Mucosa of rectum (tissue), 2 donors: ENCODE data around the gene SEMA3F.

Experiments
- H3K27ac ChIP-seq, 2 donors: one replicate each; pipeline ENCODE4 v1.7.0; 2013; ENCODE audit warnings: inconsistent platforms in 2 of 2, low read depth in 2 of 2, low read length in 2 of 2
- H3K27me3 ChIP-seq, 2 donors: one replicate each; pipeline ENCODE4 v1.7.0; 2013; ENCODE audit warnings: low read length in 2 of 2; ENCODE audit not compliant: control insufficient read depth in 2 of 2, insufficient read depth in 2 of 2
- H3K36me3 ChIP-seq, 2 donors: one replicate each; pipeline ENCODE4 v1.7.0; 2013; ENCODE audit warnings: low read length in 2 of 2; ENCODE audit not compliant: control insufficient read depth in 2 of 2, insufficient read depth in 2 of 2
- H3K4me1 ChIP-seq, 2 donors: one replicate each; pipeline ENCODE4 v1.7.0; 2013; ENCODE audit warnings: low read length in 2 of 2, mild to moderate bottlenecking in 1 of 2; ENCODE audit not compliant: control insufficient read depth in 2 of 2, insufficient read depth in 2 of 2
- H3K4me3 ChIP-seq, 2 donors: one replicate each; pipeline ENCODE4 v1.7.0; 2013; ENCODE audit warnings: low read length in 2 of 2
- H3K9ac ChIP-seq, 2 donors: one replicate each; pipeline ENCODE4 v1.7.0; 2013; ENCODE audit warnings: low read length in 2 of 2, low read depth in 1 of 2, mild to moderate bottlenecking in 1 of 2
- H3K9me3 ChIP-seq, 2 donors: one replicate each; pipeline ENCODE4 v1.7.0; 2013; ENCODE audit warnings: low read length in 2 of 2; ENCODE audit not compliant: control insufficient read depth in 2 of 2
- donor health status: healthy.
- donor health status: Normal muscosa, but diverticular disease.

SEMA3F gene

DNA sequence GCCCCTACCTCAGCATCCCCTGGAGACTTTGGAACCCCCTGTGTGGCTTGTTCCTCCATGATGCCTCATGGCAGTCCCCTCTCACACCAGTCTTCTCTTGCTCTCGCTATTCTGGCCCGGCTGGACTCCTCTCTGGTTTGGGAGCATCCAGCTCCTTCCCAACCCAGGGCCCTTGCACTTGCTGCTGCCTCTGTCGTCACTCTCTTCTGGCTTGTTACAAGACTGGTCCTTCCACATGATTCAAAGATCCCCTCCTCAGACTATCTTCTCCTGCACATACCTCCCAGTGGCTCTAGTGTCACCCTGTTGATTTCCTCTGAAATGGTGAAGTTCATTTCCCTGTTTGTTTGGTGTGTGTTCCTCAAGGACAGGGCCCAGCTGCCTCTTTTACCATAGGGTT lies 74.4 kb downstream of the SEMA3F start:
- no peak overlapping the region for H3K27ac ChIP-seq
- H3K36me3 ChIP-seq = no peaks in the 10 kb centered on the region

GRCh38 chr3:50230104-50230793 lies 75.1 kb downstream of the SEMA3F start:
- Histone ChIP-seq H3K4me3 (no peak overlapping the region), H3K36me3 (no peaks in the 10 kb centered on the region), H3K4me1 (peaks cover 27 to 28% of the 10 kb centered on the region in 2 donors), H3K27ac (peak overlapping the region in 1 of 2 donors; percentile 45), H3K27me3 (no peaks in the 10 kb centered on the region), H3K9me3 (no peaks in the 10 kb centered on the region), H3K9ac (no peak overlapping the region)

More for the DNA sequence above, 74.4 kb downstream of the SEMA3F start:
- Histone ChIP-seq H3K9me3 (no peaks in the 10 kb centered on the region), H3K9ac (no peak overlapping the region), H3K4me3 (no peak overlapping the region), H3K27me3 (peaks cover 0 to 3% of the 10 kb centered on the region in 2 donors), H3K4me1 (peaks cover 21 to 22% of the 10 kb centered on the region in 2 donors)

- Histone ChIP-seq H3K9ac (no peak overlapping the region), H3K9me3 (no peaks in the 10 kb centered on the region), H3K27me3 (no peaks in the 10 kb centered on the region), H3K36me3 (no peaks in the 10 kb centered on the region), H3K4me3 (no peak overlapping the region), H3K4me1 (peaks cover 27 to 29% of the 10 kb centered on the region in 2 donors), H3K27ac (peak overlapping the region in 1 of 2 donors; percentile 45)
Measured at GRCh38 chr3:50230794-50231125, 75.6 kb downstream of the SEMA3F start.

GRCh38 chr3:50231581-50231980 lies 76.5 kb downstream of the SEMA3F start:
- Histone ChIP-seq H3K9ac (no peak overlapping the region), H3K27ac (no peak overlapping the region), H3K4me1 (peaks cover 21 to 26% of the 10 kb centered on the region in 2 donors)

GRCh38 chr3:50232303-50232702 lies 77.2 kb downstream of the SEMA3F start:
- H3K27ac ChIP-seq = no peak overlapping the region
- H3K4me3 ChIP-seq = no peak overlapping the region
- H3K9ac ChIP-seq = no peak overlapping the region
- no peaks in the 10 kb centered on the region for H3K27me3 ChIP-seq
- no peaks in the 10 kb centered on the region for H3K36me3 ChIP-seq
- peaks cover 23 to 26% of the 10 kb centered on the region in 2 donors for H3K4me1 ChIP-seq
- H3K9me3 ChIP-seq = no peaks in the 10 kb centered on the region

More at GRCh38 chr3:50231581-50231980, 76.5 kb downstream of the SEMA3F start:
- Histone ChIP-seq H3K36me3 (no peaks in the 10 kb centered on the region), H3K27me3 (no peaks in the 10 kb centered on the region), H3K9me3 (no peaks in the 10 kb centered on the region), H3K4me3 (no peak overlapping the region)

- Histone ChIP-seq H3K4me1 (peaks cover 23 to 24% of the 10 kb centered on the region in 2 donors), H3K4me3 (no peak overlapping the region), H3K27ac (peak overlapping the region in 1 of 2 donors; percentile 16), H3K9ac (no peak overlapping the region), H3K36me3 (no peaks in the 10 kb centered on the region), H3K9me3 (no peaks in the 10 kb centered on the region), H3K27me3 (no peaks in the 10 kb centered on the region)
Measured at GRCh38 chr3:50233176-50233575, 78.1 kb downstream of the SEMA3F start.

DNA sequence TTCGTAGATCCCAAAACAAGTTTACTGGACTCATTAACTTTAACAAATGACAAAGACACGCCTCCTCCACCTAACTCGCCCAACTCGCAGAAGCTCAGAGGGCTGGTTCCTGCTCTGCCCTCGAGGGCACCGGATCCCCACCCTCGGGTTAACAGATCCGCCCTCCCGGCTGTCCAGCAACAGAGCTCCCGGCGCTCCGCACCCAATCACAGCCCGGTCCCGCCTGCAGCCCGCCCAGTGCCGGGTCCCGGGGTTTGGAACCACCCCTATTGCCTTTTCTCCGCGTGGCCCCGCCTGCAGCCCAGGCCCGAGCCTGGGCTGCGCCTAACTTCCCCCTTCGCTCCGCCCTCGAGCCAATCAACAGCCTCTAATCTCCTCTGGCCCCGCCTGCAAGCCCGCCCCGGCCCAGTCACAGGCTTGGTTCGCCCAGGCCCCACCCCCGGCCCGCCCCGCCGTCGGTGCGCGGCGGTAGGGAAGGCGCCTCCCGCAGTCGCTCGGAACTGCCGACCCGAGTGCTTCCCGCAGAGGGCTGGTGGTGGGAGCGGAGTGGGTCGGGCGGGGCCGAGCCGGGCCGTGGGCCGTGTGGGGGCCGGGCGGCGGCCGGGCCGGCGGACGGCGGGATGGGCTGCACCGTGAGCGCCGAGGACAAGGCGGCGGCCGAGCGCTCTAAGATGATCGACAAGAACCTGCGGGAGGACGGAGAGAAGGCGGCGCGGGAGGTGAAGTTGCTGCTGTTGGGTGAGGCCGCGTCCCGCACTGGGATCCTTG lies 80.8 kb downstream of the SEMA3F start, which contains the start of gene GNAI2:
TSS of gene GNAI2 (plus strand) at position 489 of the 768 bp plus-strand sequence. CDS start at position 621, 132 bp downstream.
- Histone ChIP-seq H3K4me1 (peaks cover 37 to 39% of the 10 kb centered on the region in 2 donors), H3K9me3 (no peaks in the 10 kb centered on the region), H3K9ac (peak within 1 kb of the TSS; percentile 74 to 94)

DNA sequence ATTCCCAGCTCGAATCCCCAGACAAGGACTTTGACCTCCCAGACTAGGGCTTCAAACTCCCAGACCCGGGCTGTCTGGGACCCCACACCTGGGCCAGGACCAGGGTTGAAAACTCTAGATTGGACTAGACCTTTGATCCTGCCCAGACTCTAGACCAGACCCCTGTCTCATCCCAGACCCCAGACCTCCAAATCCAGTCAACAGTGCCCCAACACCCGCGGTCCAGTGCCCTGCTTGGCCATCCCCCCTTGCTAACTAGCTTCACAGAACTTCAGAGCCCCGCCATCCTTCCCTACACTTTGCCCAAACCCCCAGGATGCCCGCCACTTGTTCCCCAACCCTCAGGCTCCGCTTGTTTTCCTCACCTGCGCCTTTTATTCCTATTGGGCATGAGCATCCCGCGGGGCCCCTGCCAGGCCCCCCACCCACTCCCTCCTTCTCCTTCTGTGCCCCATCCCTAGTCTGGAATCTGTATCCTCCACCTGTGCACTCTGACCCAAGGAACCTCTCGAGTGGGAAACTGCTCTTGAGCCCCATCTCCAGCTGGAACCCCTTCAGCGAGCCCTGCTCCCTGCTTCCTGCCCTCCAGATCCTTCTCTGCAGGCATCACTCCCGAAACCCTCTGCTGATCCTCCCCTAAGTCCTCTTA lies 81.5 kb downstream of the SEMA3F start:
- H3K27ac ChIP-seq = peak overlapping the region; percentile 78 to 91
- no peaks in the 10 kb centered on the region for H3K27me3 ChIP-seq
- H3K9ac ChIP-seq = peak overlapping the region; percentile 74 to 94
- peaks cover 0 to 3% of the 10 kb centered on the region in 2 donors for H3K36me3 ChIP-seq
- H3K9me3 ChIP-seq = no peaks in the 10 kb centered on the region
- peaks cover 44 to 46% of the 10 kb centered on the region in 2 donors for H3K4me1 ChIP-seq
- peak overlapping the region; percentile 78 to 88 for H3K4me3 ChIP-seq

More for the DNA sequence above, 80.8 kb downstream of the SEMA3F start, which contains the start of gene GNAI2:
- H3K4me3 ChIP-seq = peak within 1 kb of the TSS; percentile 78 to 88
- H3K27ac ChIP-seq = peak within 1 kb of the TSS; percentile 78 to 91
- H3K36me3 ChIP-seq = peaks cover 0 to 3% of the 10 kb centered on the region in 2 donors
- H3K27me3 ChIP-seq = no peaks in the 10 kb centered on the region

DNA sequence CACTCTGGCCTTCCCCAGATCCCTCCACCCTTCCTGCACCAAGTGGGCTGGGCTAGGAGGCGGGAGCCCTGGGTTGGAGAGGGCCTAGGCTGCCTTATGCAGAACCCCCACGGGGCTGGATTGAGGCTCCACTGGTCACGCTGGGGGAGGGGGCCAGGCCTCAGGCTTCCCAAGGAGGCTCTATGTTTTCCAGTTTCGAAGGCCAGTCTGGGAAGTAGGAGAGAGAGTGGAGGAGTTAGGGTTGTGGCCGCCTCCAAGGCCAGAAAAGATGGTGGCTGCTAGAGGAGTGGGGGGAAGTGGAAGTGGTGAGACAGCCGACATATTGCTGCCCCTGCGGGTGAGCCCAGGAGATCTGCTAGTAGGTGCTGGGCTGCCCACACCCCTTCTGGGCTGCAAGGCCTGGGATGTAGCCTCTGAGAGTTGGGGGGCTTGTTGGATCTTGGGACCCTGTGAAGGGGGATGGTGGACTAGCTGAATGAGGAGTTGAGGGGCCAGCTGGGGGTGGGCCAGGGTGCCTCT lies 82.1 kb downstream of the SEMA3F start:
- Histone ChIP-seq H3K9me3 (no peaks in the 10 kb centered on the region), H3K27ac (peak overlapping the region; percentile 78 to 91), H3K4me3 (peak overlapping the region; percentile 78 to 88), H3K9ac (peak overlapping the region; percentile 74 to 94), H3K36me3 (peaks cover 0 to 3% of the 10 kb centered on the region in 2 donors), H3K4me1 (peaks cover 49 to 51% of the 10 kb centered on the region in 2 donors), H3K27me3 (no peaks in the 10 kb centered on the region)
